NB4 (cell line): Measurements from ENCODE around the gene TIPRL.

Source experiments
- POLR2A ChIP-seq: IDR thresholded peaks from 2 replicates; pipeline ENCODE4 v1.6.1; 2011; ENCODE audit warnings: mild to moderate bottlenecking; ENCODE audit not compliant: insufficient read length; ENCODE audit errors: extremely low read depth
- TF ChIP-seq, protein P1 (sequence below): IDR thresholded peaks from one replicate; pipeline ENCODE4 v1.5.1; 2012; ENCODE audit warnings: low read depth, low read length

DNA sequence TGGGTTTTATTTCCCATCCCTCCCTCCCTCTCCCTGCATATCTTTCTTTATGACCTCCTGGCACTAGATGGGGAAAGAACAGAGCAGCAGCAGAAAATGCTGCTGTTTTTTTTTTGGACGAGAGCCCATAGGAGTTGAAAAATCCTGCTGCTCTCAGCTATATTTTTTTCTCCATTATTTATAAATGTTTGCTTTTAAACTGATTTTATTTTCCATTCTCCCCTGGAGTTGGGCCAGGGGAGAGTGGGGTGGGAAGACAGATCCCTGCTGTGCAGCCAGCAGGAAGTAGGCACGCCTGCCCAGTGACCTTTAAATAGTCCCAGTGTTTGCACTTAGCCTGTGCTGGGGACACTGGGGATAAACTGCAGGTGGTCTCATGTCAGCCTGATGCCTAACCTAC is 64.4 kb downstream of the TIPRL start:
- TF ChIP-seq, protein P1, sequence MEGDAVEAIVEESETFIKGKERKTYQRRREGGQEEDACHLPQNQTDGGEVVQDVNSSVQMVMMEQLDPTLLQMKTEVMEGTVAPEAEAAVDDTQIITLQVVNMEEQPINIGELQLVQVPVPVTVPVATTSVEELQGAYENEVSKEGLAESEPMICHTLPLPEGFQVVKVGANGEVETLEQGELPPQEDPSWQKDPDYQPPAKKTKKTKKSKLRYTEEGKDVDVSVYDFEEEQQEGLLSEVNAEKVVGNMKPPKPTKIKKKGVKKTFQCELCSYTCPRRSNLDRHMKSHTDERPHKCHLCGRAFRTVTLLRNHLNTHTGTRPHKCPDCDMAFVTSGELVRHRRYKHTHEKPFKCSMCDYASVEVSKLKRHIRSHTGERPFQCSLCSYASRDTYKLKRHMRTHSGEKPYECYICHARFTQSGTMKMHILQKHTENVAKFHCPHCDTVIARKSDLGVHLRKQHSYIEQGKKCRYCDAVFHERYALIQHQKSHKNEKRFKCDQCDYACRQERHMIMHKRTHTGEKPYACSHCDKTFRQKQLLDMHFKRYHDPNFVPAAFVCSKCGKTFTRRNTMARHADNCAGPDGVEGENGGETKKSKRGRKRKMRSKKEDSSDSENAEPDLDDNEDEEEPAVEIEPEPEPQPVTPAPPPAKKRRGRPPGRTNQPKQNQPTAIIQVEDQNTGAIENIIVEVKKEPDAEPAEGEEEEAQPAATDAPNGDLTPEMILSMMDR: no peak
- no peak for TF ChIP-seq POLR2A
